Loucy (cell line): ENCODE measurements around the gene NKAPL.

Experiments
- H2AFZ ChIP-seq: fragments of 200-600 bp; sonication (generic); 2 replicates; pipeline ENCODE4 v1.6.0; 2016; ENCODE audit warnings: antibody characterized with exemption, mild to moderate bottlenecking, low read length, moderate library complexity
- H3F3A ChIP-seq: fragments of 200-600 bp; 2 replicates; pipeline ENCODE4 v1.6.0; 2016; ENCODE audit warnings: antibody characterized with exemption, low read depth, mild to moderate bottlenecking
- H3K27me3 ChIP-seq: fragments of 200-600 bp; sonication (generic); 2 replicates; pipeline ENCODE4 v1.6.1; 2014; ENCODE audit warnings: low read length, mild to moderate bottlenecking; ENCODE audit not compliant: insufficient read depth, poor library complexity, severe bottlenecking
- H3K36me3 ChIP-seq: fragments of 200-600 bp; sonication (generic); 2 replicates; pipeline ENCODE4 v1.6.1; 2016; ENCODE audit warnings: low read length; ENCODE audit not compliant: insufficient read depth
- H3K4me1 ChIP-seq: fragments of 200-600 bp; sonication (generic); 2 replicates; pipeline ENCODE4 v1.5.1; 2014; ENCODE audit warnings: low read length, mild to moderate bottlenecking; ENCODE audit not compliant: insufficient read depth, poor library complexity, severe bottlenecking
- H3K4me2 ChIP-seq: fragments of 200-600 bp; sonication (generic); 2 replicates; pipeline ENCODE4 v1.6.0; 2014; ENCODE audit warnings: antibody characterized with exemption, low read length, low read depth, mild to moderate bottlenecking; ENCODE audit not compliant: poor library complexity, severe bottlenecking
- H3K4me3 ChIP-seq: fragments of 200-600 bp; sonication (generic); 2 replicates; pipeline ENCODE4 v1.5.1; 2014; ENCODE audit warnings: low read length, mild to moderate bottlenecking, mixed read lengths; ENCODE audit not compliant: poor library complexity, severe bottlenecking
- H3K79me2 ChIP-seq: fragments of 200-600 bp; sonication (generic); 2 replicates; pipeline ENCODE4 v1.6.1; 2014; ENCODE audit warnings: low read length; ENCODE audit not compliant: insufficient read depth
- H3K9ac ChIP-seq: fragments of 200-600 bp; sonication (generic); 2 replicates; pipeline ENCODE4 v1.6.0; 2014; ENCODE audit warnings: mild to moderate bottlenecking, low read depth, low read length, moderate library complexity; ENCODE audit not compliant: poor library complexity, severe bottlenecking
- H3K9me2 ChIP-seq: fragments of 200-600 bp; sonication (generic); replicated peaks from 2 replicates; pipeline ENCODE4 v1.6.1; 2016; ENCODE audit warnings: low read depth, low read length, mixed read lengths
- H3K9me3 ChIP-seq: fragments of 200-600 bp; sonication (generic); 2 replicates; pipeline ENCODE4 v1.6.1; 2014; ENCODE audit warnings: mild to moderate bottlenecking, antibody characterized with exemption, low read length, low read depth; ENCODE audit not compliant: insufficient read depth
- H4K20me1 ChIP-seq: fragments of 200-600 bp; sonication (generic); 2 replicates; pipeline ENCODE4 v1.6.0; 2014; ENCODE audit warnings: antibody characterized with exemption, low read length, mild to moderate bottlenecking; ENCODE audit not compliant: insufficient read depth, poor library complexity, severe bottlenecking
- EZH2phosphoT487 ChIP-seq: fragments of 200-600 bp; IDR thresholded peaks from 2 replicates; pipeline ENCODE4 v1.6.1; 2018; ENCODE audit warnings: antibody characterized with exemption, mild to moderate bottlenecking, moderate library complexity, borderline replicate concordance
- TF ChIP-seq, protein P1 (sequence below): fragments of 200-600 bp; sonication (generic); conservative IDR thresholded peaks from 2 replicates; pipeline ENCODE4 v1.5.1; 2014; ENCODE audit warnings: mild to moderate bottlenecking, antibody characterized with exemption, low read length

NKAPL gene

DNA sequence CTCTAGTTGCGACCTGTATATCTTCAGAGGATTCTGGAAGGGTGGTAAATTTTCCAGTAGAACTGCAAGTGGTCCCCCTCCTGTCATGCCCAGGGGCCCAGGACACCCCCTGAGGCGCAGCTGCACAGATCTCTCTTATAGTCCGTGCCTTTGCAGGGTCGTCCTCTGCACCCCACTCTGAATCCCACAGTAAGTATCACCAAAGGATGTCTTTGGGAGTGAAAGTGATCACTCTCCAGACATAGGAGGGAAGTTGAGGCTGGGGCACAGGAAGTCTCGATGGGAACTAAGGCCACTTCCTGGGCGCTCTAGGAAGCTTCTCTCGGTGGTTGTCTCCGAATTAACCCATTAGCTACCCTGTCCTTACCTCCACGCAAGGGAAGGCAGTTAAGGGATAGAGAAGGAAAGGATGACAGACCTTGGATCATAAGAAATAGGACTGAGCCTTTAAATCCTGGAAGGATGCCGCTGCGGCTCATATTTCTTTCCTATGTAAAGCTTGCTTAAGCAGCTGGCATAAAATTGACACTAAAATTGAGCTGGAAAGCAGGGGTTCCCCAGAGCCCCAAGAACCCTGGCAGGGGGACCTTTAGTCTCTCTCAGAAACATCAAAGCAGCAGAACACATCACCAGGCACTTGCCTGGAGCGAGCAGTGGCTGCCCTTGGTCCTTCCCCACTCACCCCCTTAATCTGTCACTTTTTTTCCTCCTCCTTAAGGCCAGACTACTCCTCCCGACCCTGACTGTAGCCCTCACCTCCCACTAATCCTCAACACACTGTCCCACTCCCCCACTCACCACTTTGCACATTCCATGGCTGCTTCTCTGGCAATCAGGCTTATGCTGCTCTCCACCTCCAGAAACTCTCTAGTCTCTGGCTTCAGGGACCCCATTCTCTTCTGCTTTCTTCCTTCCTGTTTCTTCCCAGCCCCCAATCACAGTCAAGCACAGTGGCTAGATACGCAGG is 6.8 kb upstream of the NKAPL start, which contains the start of gene ZKSCAN4:
ZKSCAN4 (minus strand) TSS at position 261 of the 967 bp plus-strand sequence. CDS start 289 bp downstream, outside the sequence.
- H3K4me3 ChIP-seq, result peak within 1 kb of the TSS; percentile 99
- H3K79me2 ChIP-seq, result peaks cover 31% of the 10 kb centered on the region
- no peaks in the 10 kb centered on the region for H3K9me3 ChIP-seq
- no peaks in the 10 kb centered on the region for H3F3A ChIP-seq
- TF ChIP-seq EZH2phosphoT487, result no peak
- TF ChIP-seq, protein P1, sequence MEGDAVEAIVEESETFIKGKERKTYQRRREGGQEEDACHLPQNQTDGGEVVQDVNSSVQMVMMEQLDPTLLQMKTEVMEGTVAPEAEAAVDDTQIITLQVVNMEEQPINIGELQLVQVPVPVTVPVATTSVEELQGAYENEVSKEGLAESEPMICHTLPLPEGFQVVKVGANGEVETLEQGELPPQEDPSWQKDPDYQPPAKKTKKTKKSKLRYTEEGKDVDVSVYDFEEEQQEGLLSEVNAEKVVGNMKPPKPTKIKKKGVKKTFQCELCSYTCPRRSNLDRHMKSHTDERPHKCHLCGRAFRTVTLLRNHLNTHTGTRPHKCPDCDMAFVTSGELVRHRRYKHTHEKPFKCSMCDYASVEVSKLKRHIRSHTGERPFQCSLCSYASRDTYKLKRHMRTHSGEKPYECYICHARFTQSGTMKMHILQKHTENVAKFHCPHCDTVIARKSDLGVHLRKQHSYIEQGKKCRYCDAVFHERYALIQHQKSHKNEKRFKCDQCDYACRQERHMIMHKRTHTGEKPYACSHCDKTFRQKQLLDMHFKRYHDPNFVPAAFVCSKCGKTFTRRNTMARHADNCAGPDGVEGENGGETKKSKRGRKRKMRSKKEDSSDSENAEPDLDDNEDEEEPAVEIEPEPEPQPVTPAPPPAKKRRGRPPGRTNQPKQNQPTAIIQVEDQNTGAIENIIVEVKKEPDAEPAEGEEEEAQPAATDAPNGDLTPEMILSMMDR, result no peak
- H3K36me3 ChIP-seq, result no peaks in the 10 kb centered on the region
- no peaks in the 10 kb centered on the region for H3K27me3 ChIP-seq
- H2AFZ ChIP-seq, result peak within 1 kb of the TSS; percentile 96
- no peaks in the 10 kb centered on the region for H3K9me2 ChIP-seq
- H4K20me1 ChIP-seq, result no peaks in the 10 kb centered on the region
- H3K4me1 ChIP-seq, result peaks cover 21% of the 10 kb centered on the region
- H3K9ac ChIP-seq, result peak within 1 kb of the TSS; percentile 81
- H3K4me2 ChIP-seq, result peak within 1 kb of the TSS; percentile 88

DNA sequence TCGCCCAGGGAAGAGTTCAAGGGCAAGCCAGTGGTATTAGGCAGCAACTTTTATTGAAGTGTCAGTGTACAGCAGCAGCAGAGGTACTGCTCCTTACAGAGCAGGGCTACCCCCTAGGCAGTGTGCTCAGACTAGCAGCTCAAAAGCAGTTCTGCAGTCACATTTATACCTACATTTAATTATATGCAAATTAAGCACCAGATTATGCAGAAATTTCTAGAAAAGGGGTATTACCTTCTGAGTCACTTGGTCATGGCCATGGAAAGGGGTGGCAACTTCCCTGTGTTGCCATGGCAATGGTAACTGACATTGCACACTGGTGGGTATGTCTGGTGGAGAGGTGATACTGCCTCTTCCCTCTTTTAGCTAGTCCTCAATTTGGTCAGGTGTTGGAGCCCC is 5.0 kb upstream of the NKAPL start:
- no peaks in the 10 kb centered on the region for H3K9me3 ChIP-seq
- no peaks in the 10 kb centered on the region for H4K20me1 ChIP-seq
- TF ChIP-seq, protein P1, result no peak
- H3K4me3 ChIP-seq, result no peak overlapping the region
- H3K36me3 ChIP-seq, result no peaks in the 10 kb centered on the region
- H3F3A ChIP-seq, result no peaks in the 10 kb centered on the region
- no peaks in the 10 kb centered on the region for H3K27me3 ChIP-seq
- no peak overlapping the region for H3K9ac ChIP-seq
- peaks cover 31% of the 10 kb centered on the region for H3K79me2 ChIP-seq
- peaks cover 19% of the 10 kb centered on the region for H3K4me1 ChIP-seq
- H2AFZ ChIP-seq, result 0 out of 2 replicates have a peak overlapping the region, but pooled peaks have one; percentile 24
- H3K4me2 ChIP-seq, result no peak overlapping the region
- no peaks in the 10 kb centered on the region for H3K9me2 ChIP-seq

DNA sequence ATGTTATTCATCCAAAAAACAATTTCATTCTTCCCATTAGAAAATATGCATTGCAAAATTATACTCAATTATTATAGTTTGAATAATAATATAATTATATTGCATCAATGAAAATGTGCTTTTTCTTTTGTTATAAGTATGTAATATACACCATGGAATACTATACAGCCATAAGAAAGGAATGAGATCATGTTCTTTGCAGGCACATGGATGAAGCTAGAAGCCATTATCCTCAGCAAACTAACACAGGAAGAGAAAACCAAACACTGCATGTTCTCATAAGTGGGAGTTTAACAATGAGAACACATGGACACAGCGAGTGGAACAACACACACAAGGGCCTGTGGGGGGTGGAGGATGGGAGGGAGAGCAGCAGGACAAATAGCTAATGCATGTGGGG is 2.1 kb upstream of the NKAPL start:
- H2AFZ ChIP-seq, result no peak overlapping the region
- no peaks in the 10 kb centered on the region for H3K27me3 ChIP-seq
- no peak overlapping the region for H3K9ac ChIP-seq
- no peaks in the 10 kb centered on the region for H3F3A ChIP-seq
- H3K4me1 ChIP-seq, result peaks cover 9% of the 10 kb centered on the region
- H3K9me2 ChIP-seq, result no peaks in the 10 kb centered on the region
- H3K4me2 ChIP-seq, result no peak overlapping the region
- TF ChIP-seq, protein P1, result no peak
- TF ChIP-seq EZH2phosphoT487, result no peak
- H3K36me3 ChIP-seq, result no peaks in the 10 kb centered on the region
- no peak overlapping the region for H3K4me3 ChIP-seq
- no peaks in the 10 kb centered on the region for H4K20me1 ChIP-seq
- peaks cover 4% of the 10 kb centered on the region for H3K79me2 ChIP-seq
- H3K9me3 ChIP-seq, result no peaks in the 10 kb centered on the region
